HUES6 (cell line): ENCODE measurements around the gene CELSR2.

Source experiments
- H3K27ac ChIP-seq: 2 replicates; pipeline ENCODE4 v1.7.0; 2013; ENCODE audit warnings: low read depth, mild to moderate bottlenecking, low read length, inconsistent platforms
- H3K27me3 ChIP-seq: 2 replicates; pipeline ENCODE4 v1.6.1; 2013; ENCODE audit warnings: low read length; ENCODE audit not compliant: control insufficient read depth, insufficient read depth
- H3K36me3 ChIP-seq: 2 replicates; pipeline ENCODE4 v1.6.1; 2013; ENCODE audit warnings: low read length; ENCODE audit not compliant: control insufficient read depth, insufficient read depth
- H3K4me1 ChIP-seq: 2 replicates; pipeline ENCODE4 v1.6.1; 2013; ENCODE audit warnings: low read length; ENCODE audit not compliant: control insufficient read depth, insufficient read depth
- H3K4me3 ChIP-seq: 2 replicates; pipeline ENCODE4 v1.5.1; 2013; ENCODE audit warnings: low read depth, low read length
- H3K9ac ChIP-seq: one replicate; pipeline ENCODE4 v1.6.1; 2013; ENCODE audit warnings: mild to moderate bottlenecking, low read length
- H3K9me3 ChIP-seq: 2 replicates; pipeline ENCODE4 v1.6.1; 2013; ENCODE audit warnings: low read depth, low read length; ENCODE audit not compliant: control insufficient read depth, insufficient read depth

CELSR2 gene, protein sequence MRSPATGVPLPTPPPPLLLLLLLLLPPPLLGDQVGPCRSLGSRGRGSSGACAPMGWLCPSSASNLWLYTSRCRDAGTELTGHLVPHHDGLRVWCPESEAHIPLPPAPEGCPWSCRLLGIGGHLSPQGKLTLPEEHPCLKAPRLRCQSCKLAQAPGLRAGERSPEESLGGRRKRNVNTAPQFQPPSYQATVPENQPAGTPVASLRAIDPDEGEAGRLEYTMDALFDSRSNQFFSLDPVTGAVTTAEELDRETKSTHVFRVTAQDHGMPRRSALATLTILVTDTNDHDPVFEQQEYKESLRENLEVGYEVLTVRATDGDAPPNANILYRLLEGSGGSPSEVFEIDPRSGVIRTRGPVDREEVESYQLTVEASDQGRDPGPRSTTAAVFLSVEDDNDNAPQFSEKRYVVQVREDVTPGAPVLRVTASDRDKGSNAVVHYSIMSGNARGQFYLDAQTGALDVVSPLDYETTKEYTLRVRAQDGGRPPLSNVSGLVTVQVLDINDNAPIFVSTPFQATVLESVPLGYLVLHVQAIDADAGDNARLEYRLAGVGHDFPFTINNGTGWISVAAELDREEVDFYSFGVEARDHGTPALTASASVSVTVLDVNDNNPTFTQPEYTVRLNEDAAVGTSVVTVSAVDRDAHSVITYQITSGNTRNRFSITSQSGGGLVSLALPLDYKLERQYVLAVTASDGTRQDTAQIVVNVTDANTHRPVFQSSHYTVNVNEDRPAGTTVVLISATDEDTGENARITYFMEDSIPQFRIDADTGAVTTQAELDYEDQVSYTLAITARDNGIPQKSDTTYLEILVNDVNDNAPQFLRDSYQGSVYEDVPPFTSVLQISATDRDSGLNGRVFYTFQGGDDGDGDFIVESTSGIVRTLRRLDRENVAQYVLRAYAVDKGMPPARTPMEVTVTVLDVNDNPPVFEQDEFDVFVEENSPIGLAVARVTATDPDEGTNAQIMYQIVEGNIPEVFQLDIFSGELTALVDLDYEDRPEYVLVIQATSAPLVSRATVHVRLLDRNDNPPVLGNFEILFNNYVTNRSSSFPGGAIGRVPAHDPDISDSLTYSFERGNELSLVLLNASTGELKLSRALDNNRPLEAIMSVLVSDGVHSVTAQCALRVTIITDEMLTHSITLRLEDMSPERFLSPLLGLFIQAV (N-terminal part only)

DNA sequence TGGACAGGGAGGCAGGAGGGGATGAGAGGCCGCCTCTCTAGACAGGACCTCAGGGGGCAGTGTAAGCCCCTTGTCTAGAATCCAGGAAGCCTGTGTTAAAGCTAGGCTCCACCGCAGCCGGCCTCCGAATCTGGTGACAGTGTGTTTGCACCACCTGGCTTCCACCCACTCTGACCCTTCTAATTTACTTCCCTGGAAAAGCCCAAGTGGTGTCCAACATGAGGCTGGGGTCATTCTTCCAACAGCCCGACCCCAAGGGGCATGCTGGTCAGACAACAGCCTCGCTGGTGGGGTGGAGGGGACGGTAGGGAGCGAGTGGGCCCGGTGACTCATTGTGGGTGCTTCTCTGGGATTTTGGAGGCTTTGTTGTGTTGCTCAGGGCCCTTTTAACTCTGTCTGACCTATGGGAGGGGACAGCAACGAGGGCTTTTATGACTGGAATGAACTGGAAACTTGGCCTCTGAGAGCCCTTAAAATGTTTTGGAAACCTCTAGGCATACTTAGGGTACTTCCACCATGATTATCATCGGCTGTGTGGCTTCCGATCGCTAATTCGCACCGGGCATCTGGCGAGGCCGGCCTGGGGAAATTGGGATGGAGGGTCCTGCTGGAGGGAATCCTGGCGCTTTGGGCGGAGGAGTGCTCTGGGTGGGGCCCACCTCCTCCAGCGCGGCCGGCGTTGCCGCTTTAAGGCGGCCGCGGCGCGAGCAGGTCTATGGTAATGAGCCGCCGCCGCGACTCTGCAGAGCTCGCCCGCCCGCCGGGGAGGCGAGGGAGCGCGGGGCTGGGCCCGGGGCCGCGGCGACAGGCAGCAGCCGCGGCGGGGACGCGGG is at the start of gene CELSR2:
Gene CELSR2, plus strand, starts transcription at position 743 of the 833 bp plus-strand sequence. CDS start 541 bp downstream, outside the sequence.
- H3K9ac ChIP-seq: no peak within 1 kb of the TSS
- H3K36me3 ChIP-seq: no peaks in the 10 kb centered on the region
- H3K4me3 ChIP-seq: peak within 1 kb of the TSS; percentile 57
- H3K27ac ChIP-seq: no peak within 1 kb of the TSS
- H3K9me3 ChIP-seq: no peaks in the 10 kb centered on the region
- H3K4me1 ChIP-seq: peaks cover 23% of the 10 kb centered on the region
- H3K27me3 ChIP-seq: peaks cover 41% of the 10 kb centered on the region

- Histone ChIP-seq H3K9ac (no peak overlapping the region), H3K27ac (no peak overlapping the region), H3K4me1 (peaks cover 9% of the 10 kb centered on the region; the same call in 1 of the 2 replicates)
These were observed 49.6 kb upstream of the CELSR2 start for GRCh38 chr1:109199710-109200109.

GRCh38 chr1:109201123-109201703 is 48.1 kb upstream of the CELSR2 start:
- Histone ChIP-seq H3K9ac (no peak overlapping the region), H3K36me3 (no peaks in the 10 kb centered on the region), H3K4me3 (no peak overlapping the region), H3K4me1 (peaks cover 9% of the 10 kb centered on the region; the same call in 1 of the 2 replicates), H3K9me3 (no peaks in the 10 kb centered on the region), H3K27ac (no peak overlapping the region), H3K27me3 (no peaks in the 10 kb centered on the region)

More at GRCh38 chr1:109199710-109200109, 49.6 kb upstream of the CELSR2 start:
- Histone ChIP-seq H3K27me3 (no peaks in the 10 kb centered on the region), H3K4me3 (no peak overlapping the region), H3K9me3 (no peaks in the 10 kb centered on the region), H3K36me3 (no peaks in the 10 kb centered on the region)

GRCh38 chr1:109204484-109204883 is 44.9 kb upstream of the CELSR2 start:
- Histone ChIP-seq H3K9ac (no peak overlapping the region), H3K9me3 (no peaks in the 10 kb centered on the region), H3K4me1 (no peaks in the 10 kb centered on the region), H3K27me3 (no peaks in the 10 kb centered on the region), H3K4me3 (no peak overlapping the region), H3K27ac (no peak overlapping the region), H3K36me3 (no peaks in the 10 kb centered on the region)

- Histone ChIP-seq H3K9ac (no peak overlapping the region), H3K4me1 (no peaks in the 10 kb centered on the region), H3K4me3 (no peak overlapping the region), H3K36me3 (no peaks in the 10 kb centered on the region), H3K27ac (no peak overlapping the region), H3K27me3 (no peaks in the 10 kb centered on the region), H3K9me3 (no peaks in the 10 kb centered on the region)
These were observed 43.0 kb upstream of the CELSR2 start for GRCh38 chr1:109206339-109206738.

GRCh38 chr1:109207467-109208103 is 41.8 kb upstream of the CELSR2 start:
- Histone ChIP-seq H3K36me3 (no peaks in the 10 kb centered on the region), H3K27me3 (no peaks in the 10 kb centered on the region), H3K4me3 (no peak overlapping the region), H3K9me3 (no peaks in the 10 kb centered on the region), H3K27ac (no peak overlapping the region), H3K9ac (no peak overlapping the region), H3K4me1 (no peaks in the 10 kb centered on the region)

- Histone ChIP-seq H3K9ac (no peak overlapping the region), H3K4me1 (peaks cover 3% of the 10 kb centered on the region; the same call in 1 of the 2 replicates), H3K9me3 (no peaks in the 10 kb centered on the region), H3K27ac (no peak overlapping the region), H3K4me3 (no peak overlapping the region), H3K36me3 (no peaks in the 10 kb centered on the region), H3K27me3 (no peaks in the 10 kb centered on the region)
These were observed 40.9 kb upstream of the CELSR2 start for GRCh38 chr1:109208394-109208793.

DNA sequence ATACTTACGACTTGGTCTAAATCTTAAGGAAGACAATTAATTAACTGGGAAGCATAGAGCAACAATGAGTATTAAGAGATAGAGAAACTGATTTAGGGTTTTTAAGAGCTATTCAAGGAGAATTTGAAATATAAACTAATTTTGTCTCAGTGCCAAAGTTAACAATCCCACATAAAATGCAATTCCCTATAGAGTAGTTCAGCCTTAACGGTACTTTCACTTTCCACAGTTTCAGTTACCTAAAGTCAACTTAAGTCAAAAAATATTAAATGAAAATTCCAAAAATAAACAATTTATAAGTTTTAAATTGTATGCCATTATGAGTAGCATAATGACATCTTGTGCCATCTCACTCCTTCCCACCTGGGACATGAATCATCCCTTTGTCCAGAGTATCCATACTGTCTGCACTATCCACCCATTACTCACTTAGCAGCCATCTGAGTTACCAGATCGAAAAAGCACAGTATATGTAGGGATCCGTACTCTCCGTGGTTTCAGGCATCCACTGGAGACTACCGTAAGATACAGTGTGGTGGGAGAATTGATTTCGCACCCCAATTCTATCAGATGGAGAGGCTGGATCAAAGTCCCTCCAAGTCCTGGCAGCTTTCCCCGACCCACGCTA is 40.4 kb upstream of the CELSR2 start:
- no peaks in the 10 kb centered on the region for H3K9me3 ChIP-seq
- H3K4me1 ChIP-seq: peaks cover 5% of the 10 kb centered on the region; the same call in 1 of the 2 replicates
- H3K9ac ChIP-seq: no peak overlapping the region
- H3K27me3 ChIP-seq: no peaks in the 10 kb centered on the region
- H3K4me3 ChIP-seq: no peak overlapping the region
- H3K36me3 ChIP-seq: 0 out of 2 replicates have a peak, but pooled peaks cover under 1% of the 10 kb centered on the region
- no peak overlapping the region for H3K27ac ChIP-seq

DNA sequence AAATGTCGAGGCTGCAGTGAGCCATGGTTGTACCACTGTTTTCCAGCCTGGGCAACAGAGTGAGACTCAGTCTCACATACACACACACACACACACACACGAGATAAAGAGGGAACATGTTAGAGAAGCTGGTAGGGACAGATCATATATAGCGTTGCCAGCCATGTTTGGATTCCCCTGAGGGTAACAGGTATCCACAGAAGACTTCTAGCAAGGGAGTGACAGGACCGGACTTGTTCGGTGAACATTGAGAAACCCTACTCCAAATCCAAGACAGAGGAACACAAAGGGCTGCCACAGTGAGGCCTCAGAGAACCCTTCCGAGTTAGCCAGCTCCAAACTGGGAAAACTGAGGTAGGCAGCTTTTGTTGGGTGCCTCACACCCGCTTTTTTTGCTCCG is 39.3 kb upstream of the CELSR2 start:
- Histone ChIP-seq H3K9ac (no peak overlapping the region), H3K4me3 (no peak overlapping the region), H3K4me1 (peaks cover 5% of the 10 kb centered on the region; the same call in 1 of the 2 replicates), H3K27me3 (no peaks in the 10 kb centered on the region), H3K9me3 (no peaks in the 10 kb centered on the region), H3K27ac (no peak overlapping the region), H3K36me3 (peaks cover 4% of the 10 kb centered on the region; the same call in 1 of the 2 replicates)
